Right ventricle myocardium inferior (tissue), 1 donor: Measurements from ENCODE around the gene RGS19. TPM values are rescaled to one million over a fixed set of nuclear protein-coding genes. Genes with fewer than 3 reads are reported as not detected.

ENCODE experiments used
- ATAC-seq: fragments of 200-7000 bp; cut with Tn5 transposase; one replicate; pipeline ENCODE4 v1.9.1; 2020; ENCODE audit warnings: mild to moderate bottlenecking, moderate library complexity
- DNase-seq: peaks from one replicate; pipeline ENCODE4 v3.0.0; 2021; ENCODE audit errors: missing footprints
- intact Hi-C: fragments of 100-400 bp; cut with DNase I; formaldehyde crosslinking; loops from one replicate; pipeline ENCODE4 v1.11.0; 2022
- total RNA-seq: library from RNA; stranded (reverse); fragmentation: NEBNext Ultra II Directional; extraction: Animal tissue kit (Norgen Biotek cat#: 25700); gene quantifications from one replicate; pipeline ENCODE4 v1.2.1, GENCODE V29; 2021
- donor health status: DM: no; HTN: yes; CAD: no; lungs with severe emphysema.

Gene RGS19
- total RNA-seq, 1 donor from 2014 or later, result 6.6 TPM

DNA sequence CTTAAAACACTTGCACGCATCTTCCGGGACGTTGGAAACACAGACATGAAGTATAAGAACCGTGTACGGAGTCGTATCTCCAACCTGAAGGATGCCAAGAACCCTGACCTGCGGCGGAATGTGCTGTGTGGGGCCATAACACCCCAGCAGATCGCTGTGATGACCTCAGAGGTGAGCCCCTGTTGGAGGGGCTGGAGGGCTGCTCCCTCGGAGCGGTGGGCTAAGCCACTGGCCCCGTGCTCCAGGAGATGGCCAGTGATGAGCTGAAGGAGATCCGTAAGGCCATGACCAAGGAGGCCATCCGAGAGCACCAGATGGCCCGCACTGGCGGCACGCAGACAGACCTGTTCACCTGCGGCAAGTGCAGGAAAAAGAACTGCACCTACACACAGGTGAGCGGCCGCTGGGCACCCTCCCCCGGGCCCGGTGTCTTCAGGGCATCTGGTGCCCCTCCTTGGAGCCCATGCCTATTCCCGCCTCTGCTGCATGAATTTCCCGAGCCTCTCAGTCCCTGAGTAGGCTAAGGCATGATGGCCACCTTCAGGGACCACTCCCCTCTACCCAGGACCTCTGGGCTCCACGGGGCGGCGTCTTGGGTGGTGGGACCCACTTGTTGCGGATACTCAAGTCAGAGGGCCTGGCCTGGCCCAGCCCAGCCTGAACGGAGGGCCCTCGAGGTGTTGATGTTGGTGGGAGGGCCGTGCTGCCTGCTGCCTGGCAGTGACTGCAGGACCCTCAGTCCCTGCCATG is 8.9 kb downstream of the RGS19 start:
- ATAC-seq, result no peak
- intact Hi-C loops, result no loop called here
- peak; percentile 34 for DNase-seq

DNA sequence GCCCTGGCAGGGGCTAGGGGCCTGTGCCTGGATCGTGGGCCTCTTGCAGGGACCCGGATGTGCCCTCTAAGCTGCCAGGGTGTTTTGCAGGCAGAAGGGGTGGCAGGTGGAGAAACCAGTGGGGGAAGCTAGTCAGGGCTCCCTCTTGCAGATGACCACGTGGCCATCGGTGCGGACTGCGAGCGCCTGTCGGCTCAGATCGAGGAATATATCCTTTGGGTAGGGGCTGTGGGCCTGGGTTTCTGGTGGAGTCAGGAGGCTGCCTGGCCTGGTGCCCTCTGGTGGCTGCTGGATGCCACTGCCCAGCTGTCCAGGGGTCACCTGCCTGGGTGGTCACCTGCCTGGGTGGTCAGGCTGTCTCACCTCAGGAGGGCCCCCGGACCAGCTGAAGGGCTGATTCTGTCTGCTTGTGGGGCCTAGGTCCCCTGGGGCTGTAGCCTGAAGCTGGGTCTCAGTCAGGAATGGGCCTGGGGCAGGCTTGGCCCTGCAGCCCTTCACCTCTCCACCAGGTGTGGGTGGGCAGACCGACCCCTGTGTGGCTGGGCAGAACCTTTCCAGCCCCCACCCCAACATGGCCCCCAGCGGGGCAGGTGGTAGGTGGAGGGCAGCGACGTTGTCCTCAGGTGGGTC is 9.6 kb downstream of the RGS19 start:
- DNase-seq (peak; percentile 50), ATAC-seq (no peak)
- intact Hi-C loops, result no loop called here

DNA sequence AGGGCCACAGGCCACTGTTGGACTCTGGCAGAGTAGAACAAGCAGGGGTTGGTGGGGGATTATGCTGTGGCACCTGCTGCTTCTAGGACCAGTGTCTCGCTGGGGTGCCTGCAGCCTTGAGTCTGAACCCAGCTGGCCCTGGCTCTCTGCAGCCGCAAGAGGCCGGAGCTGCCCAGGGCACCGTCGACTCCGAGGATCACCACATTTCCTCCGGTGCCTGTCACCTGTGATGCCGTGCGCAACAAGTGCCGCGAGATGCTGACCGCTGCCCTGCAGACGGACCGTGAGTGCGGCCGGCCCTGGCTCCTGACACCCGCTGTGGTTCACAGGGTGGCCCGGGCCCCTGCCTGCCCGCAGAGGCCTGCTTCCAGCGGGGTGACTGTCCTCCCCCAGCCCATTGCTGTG is 10.1 kb downstream of the RGS19 start:
- ATAC-seq (no peak), DNase-seq (no peak)
- intact Hi-C loops, result no loop called here

DNA sequence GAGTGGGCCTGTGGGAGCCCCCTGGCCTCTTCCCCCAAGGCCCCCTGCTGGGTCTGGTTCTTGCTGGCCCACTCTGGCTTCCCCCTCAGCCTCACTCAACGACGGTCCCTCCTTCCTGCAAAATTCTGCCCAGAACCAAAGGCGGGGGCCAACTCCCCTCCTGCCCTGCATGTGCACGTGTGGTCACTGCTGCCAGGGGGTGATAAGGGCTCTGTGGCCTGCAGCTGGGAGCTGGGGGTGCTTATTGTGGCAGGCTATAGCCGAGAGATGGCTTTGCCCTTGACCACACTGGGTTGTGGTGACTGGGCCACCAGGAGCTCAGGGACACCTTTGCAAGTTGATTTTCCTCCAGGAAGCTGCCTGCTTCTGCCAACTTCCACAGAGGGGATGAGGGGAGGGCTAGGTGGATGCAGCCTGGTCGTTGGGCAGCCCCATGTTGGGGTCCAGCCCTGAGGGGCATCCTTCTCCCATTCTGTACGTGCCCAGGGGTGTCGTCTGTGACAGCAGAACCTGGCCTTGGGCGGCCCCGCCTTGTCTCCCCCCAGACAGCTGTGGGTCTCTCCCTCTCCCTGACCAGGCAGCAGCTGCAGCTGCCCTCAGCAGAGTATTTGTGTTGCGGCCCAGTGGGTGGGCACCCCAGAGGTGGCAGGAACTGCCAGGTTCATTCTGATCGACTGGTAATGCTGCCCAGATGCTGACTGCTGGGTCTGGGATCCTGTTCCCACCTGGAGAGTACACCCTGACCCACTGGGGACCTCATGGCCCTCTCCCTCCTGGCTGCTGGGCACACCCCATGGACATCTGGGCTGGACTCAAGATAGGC is 10.7 kb downstream of the RGS19 start:
- ATAC-seq, result no peak
- DNase-seq, result no peak
- intact Hi-C loops, result no loop called here

DNA sequence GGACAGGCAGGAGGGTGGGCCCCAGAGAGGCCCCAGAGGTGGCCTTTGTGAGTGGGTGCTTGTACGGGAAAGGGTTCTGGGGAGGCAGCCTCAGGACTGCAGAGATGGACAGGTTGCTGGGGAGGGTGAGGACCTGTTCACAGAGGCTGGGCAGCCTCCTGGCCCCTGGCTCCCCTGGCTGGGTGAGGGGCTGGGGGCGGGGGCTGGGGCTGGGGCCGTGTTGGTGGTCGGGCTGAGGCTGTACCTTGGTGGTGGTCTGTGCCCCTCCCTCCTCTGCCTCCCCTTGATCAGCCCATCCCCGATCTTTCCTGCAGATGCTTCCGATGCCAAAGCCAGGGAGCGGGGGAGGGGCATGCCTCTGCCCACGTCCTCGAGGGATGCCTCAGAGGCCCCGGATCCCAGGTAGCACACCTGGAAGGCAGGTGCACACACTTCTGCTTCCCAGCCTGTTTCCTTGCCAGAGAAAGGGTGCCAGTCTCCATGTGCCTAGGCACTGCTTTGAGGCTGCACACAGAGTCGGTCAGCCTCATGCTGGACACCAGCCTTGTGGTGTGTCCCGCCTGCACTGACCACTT is 11.5 kb downstream of the RGS19 start:
- intact Hi-C loops, result no loop called here
- ATAC-seq (no peak), DNase-seq (no peak)

DNA sequence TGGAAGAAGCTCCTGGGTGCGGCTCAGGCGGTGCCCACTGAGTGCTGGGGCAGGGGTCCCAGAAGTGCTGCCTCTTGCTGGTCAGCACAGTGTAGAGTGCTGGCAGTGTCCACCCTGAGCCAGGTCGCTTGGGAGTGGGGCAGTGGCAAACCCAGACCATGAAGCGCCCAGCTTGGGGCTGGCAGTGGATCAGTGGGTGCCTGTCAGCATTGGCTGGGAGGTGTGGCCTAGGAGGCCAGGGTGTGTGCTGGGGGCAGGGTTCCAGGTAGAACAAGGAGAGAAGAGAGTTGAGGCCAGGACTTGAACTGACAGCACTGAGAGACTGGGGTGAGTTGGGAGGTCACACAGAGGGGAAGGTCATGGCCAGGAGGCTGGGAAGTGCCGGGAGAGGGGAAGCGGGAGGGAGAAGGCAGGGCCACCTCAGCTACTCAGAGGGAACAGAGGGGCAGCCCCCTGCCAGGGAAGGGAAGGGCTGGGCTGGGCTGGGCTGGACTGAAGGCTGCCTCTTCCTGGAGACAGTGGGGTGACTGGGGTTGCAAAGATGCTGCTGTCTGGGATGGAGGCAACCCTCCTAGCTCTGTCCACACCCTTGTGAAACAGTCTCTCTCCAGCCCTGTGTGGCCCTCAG is 12.2 kb downstream of the RGS19 start:
- ATAC-seq, result no peak
- intact Hi-C loops, result no loop called here
- no peak for DNase-seq

DNA sequence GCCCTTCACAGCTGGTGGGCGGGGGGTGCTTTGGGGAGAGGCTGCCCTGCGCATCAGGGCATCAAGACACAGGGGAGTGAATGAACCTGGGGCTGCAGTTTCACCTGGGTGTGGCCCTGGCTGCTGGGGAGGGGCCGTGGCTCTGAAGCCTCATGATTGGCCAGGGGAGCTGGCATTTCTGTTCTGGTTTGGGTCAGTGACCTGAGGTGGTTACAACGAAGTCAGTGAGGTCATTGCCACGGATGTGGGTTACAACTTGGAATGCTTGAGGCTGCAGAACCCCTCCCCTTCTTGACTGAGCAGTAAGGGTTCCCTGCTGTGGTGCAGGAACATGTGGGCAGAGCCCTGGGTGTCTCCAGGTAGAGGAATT is 13.4 kb downstream of the RGS19 start:
- intact Hi-C loops, result no loop called here
- DNase-seq (no peak), ATAC-seq (no peak)

DNA sequence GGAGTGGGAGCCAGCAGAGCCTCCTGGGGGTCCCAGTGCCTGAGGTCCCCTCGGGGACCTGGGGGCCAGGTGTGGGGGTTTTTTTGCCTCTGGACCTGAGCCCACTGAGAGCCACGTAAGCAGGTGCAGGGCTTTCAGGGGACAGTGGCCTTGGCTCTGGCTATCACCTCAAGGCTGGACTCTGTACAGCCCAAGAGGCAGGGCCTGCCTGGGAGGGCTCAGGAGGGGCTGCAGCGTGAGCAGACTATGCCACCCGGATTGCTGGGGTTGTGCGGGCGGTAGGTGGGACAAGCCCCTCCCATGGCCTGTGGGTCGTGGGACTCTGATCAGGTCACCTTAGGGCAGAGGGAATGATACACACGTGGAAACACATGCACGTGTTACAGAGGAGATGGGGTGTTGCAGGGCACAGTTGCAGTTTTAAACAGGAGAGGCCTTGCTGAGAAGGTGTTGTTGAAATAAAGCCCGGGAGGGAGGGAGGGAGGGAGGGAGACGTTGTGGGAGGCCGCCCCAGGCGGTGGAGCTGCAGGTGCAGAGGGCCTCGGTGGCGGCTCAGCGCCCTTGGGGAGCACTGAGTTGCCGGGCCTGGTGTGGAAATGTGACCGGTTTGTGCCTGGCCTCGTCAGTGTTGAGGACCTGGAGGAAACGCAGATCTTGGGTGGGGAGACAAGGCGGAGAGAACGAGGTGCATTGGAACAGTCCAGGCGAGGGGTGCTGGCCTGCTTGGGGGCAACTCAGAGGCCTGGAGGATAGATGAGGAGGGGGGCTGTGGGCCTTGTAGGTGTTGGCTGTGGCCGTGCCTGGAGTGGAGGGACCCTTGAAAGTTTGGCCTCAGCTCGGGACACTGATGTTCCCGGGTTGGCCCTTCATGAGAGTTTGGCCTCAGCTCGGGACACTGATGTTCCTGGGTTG is 14.0 kb downstream of the RGS19 start:
- DNase-seq, result no peak

DNA sequence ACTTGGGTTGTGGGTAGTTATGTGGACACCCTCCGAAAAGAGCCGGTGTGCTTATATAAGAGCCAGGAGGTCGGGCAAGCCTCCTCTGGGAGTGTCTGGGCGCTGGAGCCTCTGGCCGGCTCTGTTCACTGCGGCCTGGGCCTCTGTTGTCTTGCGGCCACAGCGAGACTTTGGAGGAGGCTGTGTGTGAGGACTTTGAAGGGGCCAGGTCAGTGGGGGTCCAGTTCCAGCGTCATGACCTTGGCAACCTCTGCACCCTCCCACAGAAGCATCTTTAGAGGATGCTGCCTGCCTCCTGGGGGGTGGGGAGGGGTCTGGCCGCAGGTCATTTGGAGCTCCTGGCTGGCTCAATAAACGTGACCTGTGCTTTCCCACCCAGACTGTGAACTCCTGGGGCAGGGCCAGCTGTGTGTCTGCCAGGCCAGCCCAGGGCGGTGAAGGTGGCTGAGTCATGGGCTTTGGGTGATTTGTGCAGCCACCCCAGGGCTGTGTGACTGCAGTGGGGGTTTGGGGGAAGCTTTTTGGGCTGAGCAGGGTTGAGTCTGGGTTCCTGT is 15.1 kb downstream of the RGS19 start:
- no peak for ATAC-seq
- intact Hi-C loops, result no loop called here
- no peak for DNase-seq

More for the DNA sequence above, 14.0 kb downstream of the RGS19 start:
- intact Hi-C loops, result no loop called here
- ATAC-seq, result no peak

DNA sequence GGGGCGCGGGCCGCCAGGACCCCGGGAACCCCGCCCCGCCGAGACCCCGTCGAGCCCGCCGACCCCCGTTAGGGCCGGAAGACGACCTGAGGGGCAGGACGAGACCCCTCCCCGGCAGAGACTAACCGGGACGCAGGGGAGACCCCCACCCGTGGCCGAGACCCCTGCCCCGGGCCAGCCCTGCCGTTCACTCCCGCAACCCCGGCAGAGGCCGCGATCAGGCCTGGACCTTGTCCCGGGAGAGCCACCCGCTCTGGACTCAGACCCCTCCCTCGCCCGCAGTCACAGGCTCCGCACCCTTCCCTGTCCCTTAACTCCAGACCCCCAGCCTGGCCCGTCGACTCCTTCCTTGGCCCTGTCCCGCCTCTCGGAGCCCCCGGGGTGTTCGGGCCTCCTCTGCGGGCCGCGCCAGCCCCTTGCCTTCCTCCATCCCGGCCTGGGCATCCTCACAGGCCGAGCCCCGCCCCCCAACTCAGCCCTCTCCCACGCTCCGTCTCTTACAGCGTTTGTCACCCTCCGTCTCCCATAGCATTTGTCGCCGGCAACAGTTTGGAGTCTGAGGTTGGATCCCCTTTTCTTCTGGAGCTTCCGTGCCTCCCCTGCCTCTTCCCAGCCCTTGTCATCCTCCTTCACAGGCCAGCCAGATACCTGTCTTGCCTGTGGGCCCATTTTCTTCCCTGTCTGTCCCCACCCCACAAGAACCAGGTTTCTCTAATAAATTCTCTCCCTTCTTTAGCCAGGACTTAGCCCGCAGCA is 15.8 kb downstream of the RGS19 start:
- intact Hi-C loops, result no loop called here
- DNase-seq, result no peak
- no peak for ATAC-seq

DNA sequence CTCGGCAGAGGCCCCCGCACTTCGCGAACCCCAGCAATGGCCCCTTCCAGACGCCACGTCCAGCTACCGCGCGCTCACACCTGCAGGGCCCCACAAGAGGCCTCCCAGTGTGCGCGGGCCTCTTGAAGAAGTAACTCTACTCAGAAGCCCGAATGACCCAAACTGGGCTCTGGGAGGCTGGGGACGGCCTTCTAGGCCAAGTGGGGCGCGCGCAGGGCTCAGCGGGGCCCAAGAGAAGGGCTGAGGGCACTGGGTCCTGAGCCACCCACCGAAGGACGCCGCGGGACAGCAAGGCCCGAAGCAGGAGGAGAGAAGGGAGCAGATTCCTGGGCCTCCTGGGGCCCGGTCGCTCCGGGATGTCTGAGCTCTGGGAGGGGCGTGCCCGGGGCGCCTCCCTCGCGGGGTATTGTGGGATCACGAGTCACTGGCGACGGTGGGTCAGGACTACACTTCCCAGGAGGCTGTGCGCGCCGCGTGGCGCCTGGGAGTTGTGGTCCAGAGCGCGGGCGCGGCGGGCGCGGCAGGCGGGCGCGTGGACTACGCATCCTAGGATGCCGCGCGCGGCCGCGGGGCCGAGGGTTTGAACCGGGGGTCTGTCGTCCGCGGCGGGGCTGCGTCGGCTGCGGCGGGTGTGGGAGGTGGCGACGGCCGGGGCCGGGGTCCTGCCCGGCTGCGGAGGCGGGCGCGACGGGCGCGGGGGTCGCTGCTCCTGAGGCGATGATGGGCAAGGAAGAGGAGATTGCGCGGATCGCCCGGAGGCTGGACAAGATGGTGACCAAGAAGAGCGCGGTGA is 16.5 kb downstream of the RGS19 start, which contains the start of gene TCEA2:
Gene TCEA2 (plus strand): TSS at position 603 of the 793 bp plus-strand sequence. CDS start 115 bp downstream, at position 718.
- peak; percentile 99 for DNase-seq
- ATAC-seq, result peak; percentile 98
- intact Hi-C loops, result no loop called here

DNA sequence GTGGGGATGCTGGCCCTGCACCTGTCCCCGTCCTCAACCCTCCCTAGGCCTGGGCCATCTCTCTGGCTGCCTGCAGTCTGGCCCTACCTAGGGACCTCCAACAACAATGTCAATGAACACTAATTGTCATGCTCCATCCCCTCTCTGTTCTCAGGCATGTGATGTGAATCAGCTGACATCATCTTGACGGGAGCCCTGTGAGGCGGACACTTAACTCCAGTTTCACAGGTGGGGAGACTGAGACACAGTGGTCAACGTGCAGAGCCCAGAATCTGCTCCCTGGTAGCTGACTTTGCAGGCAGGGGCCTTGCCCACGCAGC is 17.1 kb downstream of the RGS19 start:
- ATAC-seq (no peak), DNase-seq (no peak)
- intact Hi-C loops, result no loop called here

DNA sequence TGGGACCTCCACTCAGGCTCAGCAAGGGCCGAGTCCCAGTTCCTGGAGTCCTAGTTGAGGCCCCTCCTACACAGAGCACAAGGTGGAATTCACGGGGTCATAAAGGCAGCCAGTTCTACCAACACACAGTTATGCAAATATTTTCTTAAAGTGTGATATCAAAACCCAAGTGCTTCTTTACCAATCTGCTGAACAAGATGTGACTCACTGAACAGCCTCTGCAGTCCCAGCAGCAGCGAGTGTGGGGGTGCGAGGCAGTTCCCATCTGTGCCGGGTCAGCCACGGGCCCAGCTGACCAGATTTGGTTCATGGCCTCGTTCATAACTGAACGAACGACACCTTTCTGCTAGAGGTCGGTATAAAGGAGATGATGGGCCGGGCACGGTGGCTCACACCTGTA is 20.8 kb downstream of the RGS19 start:
- ATAC-seq, result no peak
- DNase-seq, result no peak
- intact Hi-C loops, result loop anchor here (10.0 kb wide), 1 partner anchor 204 kb away; no protein-coding TSS in a partner anchor

DNA sequence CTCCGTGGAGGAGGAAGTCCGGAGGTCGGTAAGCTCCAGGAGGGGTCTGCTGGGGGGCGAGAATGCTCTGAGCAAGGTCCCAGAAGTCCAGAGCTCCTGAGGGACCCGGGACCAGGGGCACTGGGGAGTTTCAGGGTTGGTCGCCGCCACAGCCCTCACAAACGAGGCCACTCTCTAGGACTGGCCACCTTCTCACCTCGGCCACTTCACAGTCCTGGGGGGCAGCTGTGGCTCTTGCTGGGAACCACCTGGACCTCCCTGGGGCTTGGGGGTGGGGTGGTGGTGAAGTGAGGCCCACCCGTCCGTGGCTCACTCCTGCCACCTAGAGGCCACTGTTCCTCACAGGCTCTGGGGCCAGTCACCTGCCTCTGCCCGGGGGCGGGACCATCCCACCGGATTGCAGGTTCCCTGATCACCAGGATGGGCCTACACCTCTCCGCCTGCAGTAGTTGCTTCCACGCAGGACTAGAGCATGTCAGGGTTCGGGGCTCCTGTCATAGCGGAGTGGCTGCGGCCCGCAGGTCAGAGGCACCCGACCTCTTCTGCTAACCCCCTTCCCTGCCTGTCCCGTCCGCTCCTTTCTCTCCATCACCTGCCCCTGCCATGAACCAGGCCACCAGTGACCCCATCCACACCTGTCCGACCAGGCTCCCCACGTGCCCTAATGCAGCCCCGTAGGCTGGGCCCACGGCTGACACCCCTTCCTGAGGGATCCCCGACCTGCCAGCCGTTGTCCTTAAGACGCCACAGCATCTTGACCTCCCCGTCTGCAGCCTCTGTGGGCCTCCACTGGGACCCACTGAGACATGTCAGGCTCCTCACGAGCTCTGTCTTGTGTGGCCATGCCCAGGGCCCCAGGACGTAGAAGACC is 21.5 kb downstream of the RGS19 start:
- DNase-seq (peak; percentile 90), ATAC-seq (peak; percentile 56)
- intact Hi-C loops, result loop anchor here (1.0 to 10.0 kb wide), 3 partner anchors 20 to 203 kb away; partner anchors contain the start of gene PRPF6

DNA sequence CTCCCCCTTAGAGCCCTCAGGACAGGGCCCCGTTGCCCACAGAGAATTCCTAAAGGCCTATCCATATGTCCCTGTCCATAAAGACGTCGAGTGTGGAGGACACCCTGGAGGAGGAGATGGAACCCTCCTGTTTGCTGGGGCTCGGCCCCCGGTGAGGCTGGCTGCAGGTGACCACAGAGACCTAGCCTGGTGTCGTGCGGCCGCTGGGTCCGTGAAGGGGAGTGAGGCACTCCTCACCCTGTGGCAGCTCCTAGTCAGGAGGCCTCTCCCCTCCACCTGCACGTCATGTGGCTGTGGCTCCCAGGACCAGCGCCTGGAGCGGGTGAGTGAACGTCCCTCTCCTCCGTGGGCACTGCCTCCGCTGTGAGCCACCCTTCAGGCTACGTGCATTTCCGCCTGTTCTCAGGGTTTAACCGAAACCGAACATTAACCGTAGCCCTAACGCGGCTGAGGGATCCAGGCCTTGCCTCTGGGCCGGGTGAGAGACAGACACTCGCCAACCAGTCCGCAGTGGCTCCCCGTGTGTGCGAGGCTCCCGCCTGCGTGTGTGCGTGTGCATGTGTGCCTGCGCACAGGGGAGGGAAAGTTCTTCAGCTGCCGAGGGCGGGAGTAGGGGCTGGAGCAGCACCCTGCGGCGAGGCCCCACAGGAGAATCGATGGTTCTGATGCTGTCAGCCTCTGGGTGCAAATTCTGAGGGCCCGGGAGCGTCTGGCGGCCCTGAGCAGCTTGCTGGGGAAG is 22.3 kb downstream of the RGS19 start:
- ATAC-seq, result no peak
- no peak for DNase-seq
- intact Hi-C loops, result loop anchor here (1.0 to 10.0 kb wide), 3 partner anchors 19 to 202 kb away; partner anchors contain the start of gene PRPF6
